NCI-H2107 (cell line): Measurements from ENCODE around the gene ASCC1.

ENCODE experiments used
- DNase-seq: peaks from one replicate; lab custom pipeline; 2025; lab: John Stamatoyannopoulos, UW

ASCC1 gene

GRCh38 chr10:72081772-72082590 is 134.1 kb downstream of the ASCC1 start:
- no peak for DNase-seq

GRCh38 chr10:72081210-72081609 is 134.9 kb downstream of the ASCC1 start:
- DNase-seq: no peak

- DNase-seq: no peak
Observed at GRCh38 chr10:72080042-72080975, 135.8 kb downstream of the ASCC1 start.

DNA sequence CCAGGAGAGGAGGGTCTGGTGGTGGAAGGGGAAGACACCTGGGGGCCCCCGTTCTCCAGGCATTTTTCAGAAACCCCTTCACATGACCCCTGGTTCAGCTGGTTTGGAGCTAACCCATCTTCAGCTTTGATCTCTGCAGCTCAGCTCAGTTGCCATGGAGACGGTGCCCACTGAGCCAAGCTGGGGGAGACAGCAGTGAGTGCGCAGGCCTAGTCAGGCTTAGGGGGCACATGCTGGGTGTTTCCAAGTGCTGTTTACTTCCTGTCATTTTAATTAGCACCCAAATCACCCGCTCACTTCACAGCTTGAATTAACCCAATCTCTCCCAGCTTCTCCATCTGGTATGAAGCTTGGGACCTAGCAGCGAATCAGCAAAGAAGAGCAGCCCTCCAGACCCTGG is 136.7 kb downstream of the ASCC1 start:
- DNase-seq: no peak

GRCh38 chr10:72077275-72077990 is 138.6 kb downstream of the ASCC1 start:
- no peak for DNase-seq

DNA sequence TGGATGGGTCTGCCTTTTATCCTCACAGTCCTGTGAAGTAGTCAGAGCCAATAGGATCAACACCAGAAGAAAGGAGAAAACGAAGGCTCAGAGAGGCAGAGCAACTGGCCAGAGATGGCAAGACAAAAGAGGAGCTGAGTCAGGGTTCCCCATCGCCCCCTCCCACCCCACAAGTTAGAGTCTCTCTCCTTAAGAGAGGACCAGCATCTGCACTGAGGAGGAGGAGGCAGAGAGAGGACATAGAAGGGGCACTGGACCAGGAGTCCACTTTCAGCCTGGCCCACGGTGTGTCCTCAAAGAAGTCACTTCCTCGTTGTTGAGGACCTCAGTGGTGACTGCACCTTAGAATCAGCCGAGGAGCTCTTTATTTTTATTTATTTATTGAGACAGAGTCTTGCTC is 139.3 kb downstream of the ASCC1 start:
- no peak for DNase-seq

DNA sequence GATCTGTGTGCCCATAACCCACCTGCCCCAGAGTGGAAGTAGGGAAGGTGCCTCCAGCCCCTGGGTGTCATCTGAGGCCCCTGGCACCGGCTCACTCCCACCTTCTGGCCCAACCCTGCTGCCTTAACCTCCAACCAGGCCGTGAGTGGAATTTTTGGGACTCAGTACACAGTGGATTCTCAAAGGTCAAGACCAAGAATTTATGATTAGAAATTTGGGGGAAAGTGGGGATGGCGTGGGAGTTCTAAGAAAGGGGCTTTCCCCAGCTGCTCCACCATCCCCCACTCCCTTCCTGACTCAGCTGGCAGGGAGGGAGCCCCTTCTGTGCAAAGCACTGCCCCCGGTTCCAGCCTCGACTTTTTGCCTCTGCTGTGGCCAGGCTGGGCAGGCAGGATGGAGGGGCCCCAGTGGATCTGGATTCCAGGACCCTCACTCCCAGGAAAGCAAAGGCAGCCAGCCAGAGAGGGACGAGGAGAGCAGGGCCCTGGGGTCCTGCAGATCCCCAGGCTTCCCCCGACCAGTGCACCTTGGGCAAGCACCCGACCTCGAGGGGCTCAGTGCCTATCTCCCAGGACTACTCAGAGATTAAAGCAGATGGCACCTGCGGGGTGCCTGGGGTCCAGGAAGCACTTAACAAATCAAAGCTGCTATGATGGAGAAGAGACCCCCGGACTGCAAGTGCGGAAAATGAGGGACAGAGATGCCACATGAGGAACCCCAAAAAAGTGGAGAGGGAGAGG is 140.5 kb downstream of the ASCC1 start:
- no peak for DNase-seq

DNA sequence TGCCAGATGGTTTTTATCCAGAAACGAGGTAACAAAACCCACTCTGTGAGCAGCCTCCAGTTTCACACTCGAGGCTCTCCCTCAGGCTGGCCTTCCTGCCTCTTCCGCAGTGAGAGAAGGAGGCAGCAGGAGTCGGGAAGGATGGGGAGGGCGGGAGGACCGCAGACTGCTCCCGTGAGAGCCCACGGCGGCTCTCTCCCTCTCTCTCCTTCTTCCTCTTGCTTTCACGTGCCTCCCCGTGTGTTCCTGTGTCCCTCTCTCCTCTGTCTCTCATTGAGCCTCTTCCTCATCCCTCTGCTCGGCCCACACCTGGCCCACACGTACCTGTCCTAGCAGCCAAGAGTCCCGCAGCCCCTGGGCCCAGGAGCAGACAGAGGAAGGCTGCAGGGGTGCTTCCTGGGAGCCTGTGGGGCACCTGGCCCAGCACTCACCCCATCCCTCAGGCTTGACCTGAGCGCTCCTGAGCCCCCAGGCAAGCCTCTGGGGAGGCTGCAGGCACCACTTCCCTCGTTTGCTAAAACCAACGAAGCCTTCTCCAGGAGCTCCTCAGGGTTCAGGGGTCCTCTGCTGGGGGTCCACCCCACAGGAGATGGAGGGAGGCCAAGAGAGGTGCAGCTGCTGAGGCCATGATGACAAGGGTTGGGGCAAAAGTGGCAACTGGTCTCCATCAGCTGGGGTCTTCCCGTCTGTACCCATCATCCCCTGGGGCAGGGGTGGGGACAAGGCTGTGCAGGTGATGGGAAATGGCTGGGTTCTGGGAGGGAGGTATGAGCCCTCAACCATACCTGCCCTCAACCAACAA is 141.3 kb downstream of the ASCC1 start:
- DNase-seq: no peak

DNA sequence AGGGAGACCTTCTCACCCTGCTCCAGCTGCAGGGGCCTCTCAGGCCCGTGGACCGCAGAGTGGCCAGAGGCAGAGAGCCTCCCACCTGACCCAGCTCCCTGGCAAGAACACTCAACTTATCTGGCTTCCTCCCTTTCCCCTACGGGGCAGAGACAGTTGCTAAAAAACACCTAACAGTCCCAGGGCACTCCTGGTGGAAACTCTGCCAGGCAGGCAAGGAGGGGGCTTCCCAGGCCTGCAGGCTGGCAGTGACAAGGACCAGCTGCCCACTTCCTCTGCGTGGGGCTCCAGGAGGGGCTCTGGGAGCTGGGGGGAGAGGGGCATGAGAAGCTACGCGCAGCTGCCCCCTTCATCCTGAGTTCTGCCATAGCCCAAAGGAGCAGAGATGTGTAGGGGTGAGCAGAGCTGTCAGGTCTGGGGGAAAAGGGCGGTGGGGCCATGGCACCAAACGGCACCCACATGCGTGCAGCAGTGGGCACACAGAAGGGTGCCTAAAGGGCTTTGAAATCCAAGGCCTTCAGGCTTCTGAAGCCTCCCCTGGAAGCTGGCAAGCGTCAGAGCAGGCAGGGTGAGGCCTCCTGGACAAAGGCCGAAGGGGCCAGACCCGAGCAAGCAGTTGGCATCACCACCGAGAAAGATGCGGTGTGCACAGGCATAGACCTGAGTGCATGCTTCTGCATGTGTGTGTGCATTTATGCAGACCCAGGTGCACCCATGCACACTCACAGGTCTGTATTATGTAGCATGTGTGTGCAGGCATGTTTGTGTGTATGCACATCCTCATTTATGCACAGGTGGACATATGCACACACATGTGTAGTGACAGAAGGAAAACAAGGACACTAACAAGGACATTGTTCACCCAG is 142.1 kb downstream of the ASCC1 start:
- DNase-seq: no peak

- DNase-seq: no peak
Observed at GRCh38 chr10:72072639-72073038, 143.4 kb downstream of the ASCC1 start.

- no peak for DNase-seq
Observed at GRCh38 chr10:72072046-72072445, 144.0 kb downstream of the ASCC1 start.

DNA sequence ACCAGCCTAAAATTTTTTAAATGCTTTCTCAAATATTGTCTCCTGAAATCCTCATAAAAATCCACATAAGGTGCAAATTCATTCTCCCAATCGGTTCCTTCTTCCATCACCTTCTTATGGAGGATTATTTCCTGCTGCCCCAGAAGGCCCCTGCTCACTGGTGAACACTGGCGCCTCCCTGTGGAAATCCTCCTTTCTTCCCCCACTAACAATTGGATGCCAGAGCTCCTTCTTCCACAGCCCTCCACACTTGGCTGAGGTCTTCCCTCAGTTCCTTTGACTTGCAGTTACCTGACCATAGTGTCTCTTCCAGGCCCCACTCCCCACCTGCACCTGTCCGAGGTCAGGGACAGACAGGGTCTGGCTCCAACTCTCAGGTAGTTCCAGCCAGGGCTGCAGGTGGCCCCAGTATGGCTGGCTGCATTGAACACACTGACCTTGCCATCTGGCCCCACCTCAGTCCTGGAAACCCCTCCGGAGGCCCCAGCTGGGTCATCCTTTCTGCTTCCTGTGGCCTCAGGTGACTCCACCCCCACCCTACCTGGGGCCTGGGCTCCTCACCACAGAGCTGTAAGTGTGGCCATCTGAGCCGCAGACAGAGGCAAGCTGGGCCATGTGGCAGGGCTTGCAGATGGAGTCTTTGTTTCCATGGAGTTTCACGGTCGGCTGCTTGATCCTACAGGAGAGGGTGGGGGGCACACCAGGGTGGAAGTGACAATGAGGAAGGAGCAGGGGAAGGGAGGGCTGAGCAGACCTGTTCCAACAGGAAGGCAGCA is 146.1 kb downstream of the ASCC1 start:
- DNase-seq: no peak

DNA sequence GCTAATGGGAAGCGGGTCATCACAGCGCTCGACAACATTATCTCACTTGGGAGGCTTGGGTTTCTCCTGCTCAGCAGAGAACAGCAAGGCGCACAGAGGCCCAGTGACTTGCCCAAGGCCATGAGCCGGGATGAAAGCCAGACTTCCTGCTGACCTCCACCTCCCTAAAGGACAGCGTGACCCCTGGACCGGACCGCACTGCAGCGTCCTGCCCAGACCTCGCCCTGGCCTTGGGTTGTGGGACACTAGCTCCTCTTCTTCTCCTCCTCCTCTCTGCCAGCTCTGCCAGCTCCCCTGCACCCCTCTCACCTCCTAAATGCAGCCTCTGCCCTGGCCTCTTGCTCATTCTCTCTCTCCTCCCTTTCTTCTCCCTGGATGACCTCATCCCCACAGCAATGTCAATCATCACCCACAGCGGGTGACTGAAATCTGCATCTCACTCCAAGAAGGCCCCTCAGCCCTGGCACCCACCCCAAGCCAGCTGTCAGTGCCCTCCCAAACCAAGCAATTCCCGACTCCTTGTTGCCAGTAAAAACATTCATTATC is 147.1 kb downstream of the ASCC1 start:
- DNase-seq: no peak

GRCh38 chr10:72068126-72068765 is 147.8 kb downstream of the ASCC1 start:
- DNase-seq: no peak

GRCh38 chr10:72067463-72068125 is 148.5 kb downstream of the ASCC1 start:
- no peak for DNase-seq

DNA sequence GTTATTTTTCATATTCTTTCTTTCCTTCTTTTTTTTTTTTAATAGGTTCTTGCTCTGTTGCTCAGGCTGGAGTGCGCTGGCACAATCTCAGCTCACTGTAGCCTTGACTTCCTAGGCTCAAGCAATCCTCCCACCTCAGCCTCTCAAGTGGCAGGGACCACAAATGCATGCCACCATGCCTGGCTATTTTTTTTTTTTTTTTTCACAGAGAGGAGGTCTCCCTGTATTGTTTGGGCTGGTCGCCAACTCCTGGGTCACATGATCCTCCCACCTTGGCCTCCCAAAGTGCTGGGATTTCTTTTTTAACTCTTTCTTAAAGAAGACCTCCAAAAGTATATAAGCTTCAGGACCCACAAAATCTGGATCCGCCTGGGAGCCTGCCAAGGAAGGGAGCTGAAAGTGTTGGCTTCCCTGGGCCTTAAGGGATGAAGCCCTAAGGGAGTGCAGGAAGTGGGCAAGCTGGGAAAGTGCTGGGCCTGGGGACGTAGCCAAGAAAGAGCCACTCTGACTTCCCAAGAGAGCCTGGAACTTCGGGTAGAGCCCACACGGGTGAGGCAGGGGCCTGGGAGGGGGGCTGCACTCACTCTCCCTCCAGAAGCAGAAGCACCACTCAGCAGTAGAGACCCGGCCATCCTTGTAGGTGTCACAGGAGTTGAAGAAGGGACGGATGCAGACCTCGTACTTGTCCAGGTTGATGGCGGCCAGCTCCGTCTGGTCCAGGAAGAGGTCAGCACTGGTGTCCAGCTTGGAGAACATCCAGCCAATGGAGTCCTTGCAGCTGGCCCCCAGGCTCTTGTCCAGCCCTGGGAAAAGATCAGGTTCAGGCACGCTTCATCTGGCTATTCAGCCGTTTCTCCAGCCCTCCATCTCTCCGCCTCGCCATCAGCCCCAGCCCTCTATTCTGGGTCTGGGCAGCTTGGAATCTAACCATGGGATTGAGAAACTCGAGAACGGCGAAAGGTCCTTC is 149.5 kb downstream of the ASCC1 start:
- no peak for DNase-seq
